K562 (cell line): ENCODE data around the gene RGS7. TPM values are rescaled to one million over a fixed set of nuclear protein-coding genes. Genes with fewer than 3 reads are reported as not detected.

Source experiments
- ATAC-seq: fragments of 200-7000 bp; cut with Tn5 transposase; 3 replicates; pipeline ENCODE4 v1.9.1; 2020; ENCODE audit warnings: moderate library complexity
- BruUV-seq: library from RNA; stranded (reverse); fragments of 400-500 nt; replicated peaks from 2 replicates; lab custom pipeline; 2021; lab: Mats Ljungman, UMichigan
- CTCF ChIA-PET: fragments of 300-600 bp; formaldehyde crosslinking; extraction: SDS; loops from one replicate; lab custom pipeline; 2021; ENCODE audit warnings: low intra/inter-chr PET ratio; lab: Yijun Ruan, JAX
- POLR2A ChIA-PET: fragments of 300-600, 350-650 bp; sonication (Branson Sonifier 250); formaldehyde crosslinking; extraction: SDS; loops from one replicate; lab custom pipeline; 2021; ENCODE audit warnings: antibody characterized with exemption, inconsistent platforms; lab: Yijun Ruan, JAX
- DNase-seq, 4 experiments: peaks; one replicate each; pipeline versions ENCODE4 v3.0.0 to v3.0.0-alpha.2; 2011 to 2018; ENCODE audit warnings: low spot score in 3 of 4, mixed read lengths in 3 of 4; ENCODE audit errors: extremely low read depth in 1 of 4
- FAIRE-seq: peaks from 2 replicates; lab custom pipeline; 2011; peaks lifted over from hg19 to GRCh38; lab: Jason Lieb, UNC
- H2AFZ ChIP-seq: 2 replicates; pipeline ENCODE4 v1.6.0; 2011; ENCODE audit warnings: low read depth, low read length, control low read depth, inconsistent platforms
- H3K27ac ChIP-seq: fragments of 200-600 bp; 3 replicates; pipeline ENCODE4 v1.8.0; 2011; ENCODE audit warnings: low read depth, mild to moderate bottlenecking, control low read depth, inconsistent platforms, low read length, moderate library complexity, mixed read lengths; ENCODE audit errors: extremely low read depth
- H3K27me3 ChIP-seq, 2 experiments: fragments of 300-600 bp in 1 of 2; 2 replicates in 1 of 2; 3 replicates in 1 of 2; pipeline versions ENCODE4 v1.6.0 to v1.8.0; 2011; ENCODE audit warnings: inconsistent platforms in 2 of 2, low read length in 2 of 2, mild to moderate bottlenecking in 1 of 2, mixed read lengths in 1 of 2, moderate library complexity in 1 of 2; ENCODE audit not compliant: control insufficient read depth in 2 of 2, insufficient read depth in 2 of 2
- H3K36me3 ChIP-seq: fragments of 300-600 bp; 3 replicates; pipeline ENCODE4 v1.8.0; 2011; ENCODE audit warnings: mild to moderate bottlenecking, low read length, inconsistent platforms; ENCODE audit not compliant: control insufficient read depth, insufficient read depth
- H3K4me1 ChIP-seq, 2 experiments: fragments of 200-600 bp in 1 of 2; replicated peaks in 1 of 2; 2 replicates in 1 of 2; 3 replicates in 1 of 2; pipeline versions ENCODE4 v1.5.1 to v1.8.0; 2011; ENCODE audit warnings: inconsistent platforms in 2 of 2, low read length in 2 of 2, mild to moderate bottlenecking in 1 of 2, mixed read lengths in 1 of 2, moderate library complexity in 1 of 2; ENCODE audit not compliant: control insufficient read depth in 2 of 2, insufficient read depth in 2 of 2
- H3K4me2 ChIP-seq: 2 replicates; pipeline ENCODE4 v1.6.1; 2011; ENCODE audit warnings: low read length, control low read depth, inconsistent platforms, mixed read lengths; ENCODE audit not compliant: insufficient read depth
- H3K4me3 ChIP-seq: fragments of 200-600 bp; sonication (generic), shearing (Covaris generic); 2 replicates; pipeline ENCODE4 v1.5.1; 2016; ENCODE audit warnings: control low read depth, inconsistent platforms
- H3K79me2 ChIP-seq: fragments of 200-600 bp; 3 replicates; pipeline ENCODE4 v1.8.0; 2011; ENCODE audit warnings: low read length, inconsistent platforms; ENCODE audit not compliant: control insufficient read depth, insufficient read depth
- H3K9ac ChIP-seq, 2 experiments: 2 replicates each; pipeline versions ENCODE4 v1.6.0 to v1.6.1; 2011; ENCODE audit warnings: low read depth in 2 of 2, low read length in 2 of 2, control low read depth in 1 of 2, inconsistent platforms in 1 of 2, mild to moderate bottlenecking in 1 of 2, mixed read lengths in 1 of 2; ENCODE audit not compliant: insufficient read depth in 1 of 2
- H3K9me1 ChIP-seq: one replicate; pipeline ENCODE4 v1.6.0; 2011; ENCODE audit warnings: inconsistent platforms, mild to moderate bottlenecking, low read length, moderate library complexity; ENCODE audit not compliant: control insufficient read depth, insufficient read depth
- H3K9me3 ChIP-seq: replicated peaks from 2 replicates; pipeline ENCODE4 v1.5.1; 2011; ENCODE audit warnings: low read depth, low read length, inconsistent platforms; ENCODE audit not compliant: control insufficient read depth, insufficient read depth
- H4K20me1 ChIP-seq: replicated peaks from 2 replicates; pipeline ENCODE4 v1.6.1; 2011; ENCODE audit warnings: low read length, inconsistent platforms, mixed read lengths; ENCODE audit not compliant: control insufficient read depth, insufficient read depth
- HDAC2 ChIP-seq: fragments of 450-650 bp; IDR thresholded peaks from 2 replicates; pipeline ENCODE4 v1.6.1; 2016; ENCODE audit warnings: mild to moderate bottlenecking
- LCOR ChIP-seq: sonication (generic); formaldehyde crosslinking; IDR thresholded peaks from 2 replicates; pipeline ENCODE4 v1.8.0; 2022; ENCODE audit warnings: mild to moderate bottlenecking, missing genetic modification reagents
- TFE3 ChIP-seq: fragments of 450-650 bp; formaldehyde crosslinking; IDR thresholded peaks from 2 replicates; pipeline ENCODE4 v1.4.0; 2020; ENCODE audit warnings: mild to moderate bottlenecking, mixed read lengths
- ZNF408 ChIP-seq: fragments of 250-450 bp; sonication (Bioruptor Pico); IDR thresholded peaks from 2 replicates; pipeline ENCODE4 v1.4.0; 2020; ENCODE audit warnings: low read depth, mild to moderate bottlenecking, moderate library complexity
- WGBS: fragments of 100-300 bp; shearing (Covaris generic); methylation state at CpG from one replicate; pipeline ENCODE4 v1.1.6; 2016; ENCODE audit warnings: low coverage, mixed read lengths; ENCODE audit not compliant: insufficient coverage; ENCODE audit errors: missing lambda C conversion rate; 5-methylcytosine and 5-hydroxymethylcytosine counted together
- in situ Hi-C: fragments of 300-500 bp; cut with MboI; formaldehyde crosslinking; loops from 4 replicates; pipeline ENCODE4 v1.15.0; 2018; ENCODE audit warnings: inconsistent platforms, mixed read lengths
- intact Hi-C: fragments of 100-400 bp; cut with micrococcal nuclease; formaldehyde crosslinking; loops from 2 replicates; pipeline ENCODE4 v1.14.2; 2022
- polyA plus RNA-seq, 8 experiments: library from polyadenylated mRNA; depleted of rRNA in 4 of 8; stranded (reverse) in 5 of 8; unstranded in 3 of 8; fragments of >200 nt; fragmentation: Nextera tagmentation in 2 of 8; fragmentation: Illumina TruSeq in 1 of 8; extraction: Ambion mirVana in 2 of 8; extraction: Trizol in 1 of 8; gene quantifications; 2 replicates each; pipeline versions ENCODE4 v1.2.1 to v1.2.3, GENCODE V29; 2011 to 2014; ENCODE audit warnings: inconsistent platforms in 1 of 8, missing spikeins in 1 of 8
- total RNA-seq, 7 experiments: library from RNA; depleted of rRNA in 6 of 7; stranded (reverse); fragments of >200 nt in 6 of 7; fragmentation: Illumina TruSeq in 2 of 7; extraction: Trizol in 2 of 7; gene quantifications; 2 replicates each; pipeline versions ENCODE4 v1.2.1 to v1.2.3, GENCODE V29; 2011 to 2021; ENCODE audit warnings: low replicate concordance in 1 of 7

Gene RGS7
- total and polyA plus RNA-seq, 9 of the 15 experiments (the other 6 are each of a cell fraction or from before 2014, with no cell fraction given) = not detected

GRCh38 chr1:241391926-241392710 lies 35.1 kb upstream of the RGS7 start:
- WGBS = 3% methylated on average over 5 of the region's 5 CpGs
- BruUV-seq = no TSS peak
- Histone ChIP-seq H3K9me1 (no peaks in the 10 kb centered on the region), H3K79me2 (no peaks in the 10 kb centered on the region), H3K36me3 (no peaks in the 10 kb centered on the region), H3K9me3 (no peaks in the 10 kb centered on the region), H4K20me1 (no peaks in the 10 kb centered on the region), H3K27ac (no peak overlapping the region), H2AFZ (no peak overlapping the region), H3K4me3 (no peak overlapping the region), H3K4me1 (no peaks in the 10 kb centered on the region), H3K9ac (no peak overlapping the region), H3K4me2 (no peak overlapping the region), H3K27me3 (no peaks in the 10 kb centered on the region)
- in situ Hi-C loops (no loop called here), intact Hi-C loops (no loop called here)
- no peak for ATAC-seq
- ChIA-PET POLR2A (interaction anchor here (0.6 to 0.7 kb wide), 2 partner anchors 72 to 661 kb away, joined by 3 read pairs; no protein-coding TSS in a partner anchor), CTCF (no interaction called here)
- TF ChIP-seq HDAC2 (no peak), ZNF408 (CRISPR knock-in tag) (no peak), TFE3 (CRISPR knock-in tag) (peak; percentile 47), LCOR (no peak)
- no peak for DNase-seq
- FAIRE-seq = no peak
